ENCODE measurements around the gene CD300E.

The CD300E gene

GRCh38 chr17:74623693-74624093 is at the start of gene CD300E:
CD300E (minus strand) TSS chr17:74623738; CDS start chr17:74623621, 117 bp downstream.
- peaks cover 11% of the 10 kb centered on the region; the same call in 1 of the 2 replicates for H3K9me3 ChIP-seq (ENCODE audit: insufficient read depth, low read length)
- no peak within 1 kb of the TSS for H3K9ac ChIP-seq (ENCODE audit: low read length)
- H2AFZ ChIP-seq (ENCODE audit: low read depth, low read length) = no peak within 1 kb of the TSS
- H3K79me2 ChIP-seq (ENCODE audit: low read length) = no peaks in the 10 kb centered on the region
- no peaks in the 10 kb centered on the region for H3K4me1 ChIP-seq (ENCODE audit: low read length)
- H3K4me3 ChIP-seq (ENCODE audit: low read length) = no peak within 1 kb of the TSS
- H4K20me1 ChIP-seq (ENCODE audit: insufficient read depth, low read length) = no peaks in the 10 kb centered on the region
- H3K27ac ChIP-seq (ENCODE audit: low read length) = no peak within 1 kb of the TSS
- H3K4me2 ChIP-seq (ENCODE audit: low read length) = no peak within 1 kb of the TSS
- no peak for TF ChIP-seq EZH2phosphoT487 (IDR thresholded peaks at IDR 0.05; ENCODE audit: low read depth)
- TF ChIP-seq, protein P1, sequence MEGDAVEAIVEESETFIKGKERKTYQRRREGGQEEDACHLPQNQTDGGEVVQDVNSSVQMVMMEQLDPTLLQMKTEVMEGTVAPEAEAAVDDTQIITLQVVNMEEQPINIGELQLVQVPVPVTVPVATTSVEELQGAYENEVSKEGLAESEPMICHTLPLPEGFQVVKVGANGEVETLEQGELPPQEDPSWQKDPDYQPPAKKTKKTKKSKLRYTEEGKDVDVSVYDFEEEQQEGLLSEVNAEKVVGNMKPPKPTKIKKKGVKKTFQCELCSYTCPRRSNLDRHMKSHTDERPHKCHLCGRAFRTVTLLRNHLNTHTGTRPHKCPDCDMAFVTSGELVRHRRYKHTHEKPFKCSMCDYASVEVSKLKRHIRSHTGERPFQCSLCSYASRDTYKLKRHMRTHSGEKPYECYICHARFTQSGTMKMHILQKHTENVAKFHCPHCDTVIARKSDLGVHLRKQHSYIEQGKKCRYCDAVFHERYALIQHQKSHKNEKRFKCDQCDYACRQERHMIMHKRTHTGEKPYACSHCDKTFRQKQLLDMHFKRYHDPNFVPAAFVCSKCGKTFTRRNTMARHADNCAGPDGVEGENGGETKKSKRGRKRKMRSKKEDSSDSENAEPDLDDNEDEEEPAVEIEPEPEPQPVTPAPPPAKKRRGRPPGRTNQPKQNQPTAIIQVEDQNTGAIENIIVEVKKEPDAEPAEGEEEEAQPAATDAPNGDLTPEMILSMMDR (IDR thresholded peaks at IDR 0.05; ENCODE audit: low read depth, low read length) = no peak
- H3K36me3 ChIP-seq (replicated peaks; ENCODE audit: low read depth, low read length) = no peaks in the 10 kb centered on the region
- peaks cover 77% of the 10 kb centered on the region for H3K27me3 ChIP-seq (ENCODE audit: low read depth, low read length)

GRCh38 chr17:74671031-74671771 is 47.7 kb upstream of the CD300E start:
- Histone ChIP-seq H3K79me2 (ENCODE audit: low read length) (no peaks in the 10 kb centered on the region), H3K9ac (ENCODE audit: low read length) (no peak overlapping the region), H3K9me3 (ENCODE audit: insufficient read depth, low read length) (no peaks in the 10 kb centered on the region), H4K20me1 (ENCODE audit: insufficient read depth, low read length) (no peaks in the 10 kb centered on the region), H3K36me3 (replicated peaks; ENCODE audit: low read depth, low read length) (no peaks in the 10 kb centered on the region), H3K4me2 (ENCODE audit: low read length) (no peak overlapping the region), H3K4me3 (ENCODE audit: low read length) (no peak overlapping the region), H3K4me1 (ENCODE audit: low read length) (no peaks in the 10 kb centered on the region), H3K27me3 (ENCODE audit: low read depth, low read length) (peaks cover 63% of the 10 kb centered on the region), H2AFZ (ENCODE audit: low read depth, low read length) (no peak overlapping the region), H3K27ac (ENCODE audit: low read length) (no peak overlapping the region)
- TF ChIP-seq, protein P1 (IDR thresholded peaks at IDR 0.05; ENCODE audit: low read depth, low read length) = no peak
- TF ChIP-seq EZH2phosphoT487 (IDR thresholded peaks at IDR 0.05; ENCODE audit: low read depth) = no peak

DNA sequence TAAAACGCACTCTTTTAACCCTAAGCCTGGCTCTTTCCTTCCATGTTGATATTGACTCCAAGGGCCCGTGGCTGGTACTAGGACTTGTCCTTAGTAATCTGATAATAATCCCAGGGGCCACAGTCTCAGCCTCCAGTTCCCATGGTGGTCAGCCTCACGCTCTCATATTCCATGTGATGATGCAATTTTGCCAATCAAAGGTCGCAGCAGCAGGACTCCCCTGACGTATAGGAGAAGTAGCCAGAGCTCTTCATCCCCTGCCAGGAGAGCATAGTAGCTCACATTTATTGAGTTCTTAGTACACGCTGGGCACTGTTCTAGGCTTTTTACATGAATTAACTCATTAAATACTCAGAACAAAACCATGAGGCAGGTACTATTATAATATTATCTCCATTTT is 46.8 kb upstream of the CD300E start:
- Histone ChIP-seq H2AFZ (ENCODE audit: low read depth, low read length) (no peak overlapping the region), H3K4me3 (ENCODE audit: low read length) (no peak overlapping the region), H3K4me2 (ENCODE audit: low read length) (no peak overlapping the region), H3K27ac (ENCODE audit: low read length) (no peak overlapping the region), H3K9ac (ENCODE audit: low read length) (no peak overlapping the region), H3K9me3 (ENCODE audit: insufficient read depth, low read length) (no peaks in the 10 kb centered on the region), H3K79me2 (ENCODE audit: low read length) (no peaks in the 10 kb centered on the region), H3K36me3 (replicated peaks; ENCODE audit: low read depth, low read length) (no peaks in the 10 kb centered on the region), H4K20me1 (ENCODE audit: insufficient read depth, low read length) (no peaks in the 10 kb centered on the region), H3K4me1 (ENCODE audit: low read length) (no peaks in the 10 kb centered on the region), H3K27me3 (ENCODE audit: low read depth, low read length) (peaks cover 56% of the 10 kb centered on the region)
- TF ChIP-seq EZH2phosphoT487 (IDR thresholded peaks at IDR 0.05; ENCODE audit: low read depth) = no peak
- TF ChIP-seq, protein P1 (IDR thresholded peaks at IDR 0.05; ENCODE audit: low read depth, low read length) = no peak

- H3K4me1 ChIP-seq (ENCODE audit: low read length) = no peaks in the 10 kb centered on the region
- no peaks in the 10 kb centered on the region for H3K9me3 ChIP-seq (ENCODE audit: insufficient read depth, low read length)
- no peaks in the 10 kb centered on the region for H3K36me3 ChIP-seq (replicated peaks; ENCODE audit: low read depth, low read length)
- peaks cover 42% of the 10 kb centered on the region for H3K27me3 ChIP-seq (ENCODE audit: low read depth, low read length)
- H3K79me2 ChIP-seq (ENCODE audit: low read length) = no peaks in the 10 kb centered on the region
- no peak overlapping the region for H2AFZ ChIP-seq (ENCODE audit: low read depth, low read length)
- no peak overlapping the region for H3K9ac ChIP-seq (ENCODE audit: low read length)
- TF ChIP-seq EZH2phosphoT487 (IDR thresholded peaks at IDR 0.05; ENCODE audit: low read depth) = no peak
- TF ChIP-seq, protein P1 (IDR thresholded peaks at IDR 0.05; ENCODE audit: low read depth, low read length) = no peak
- no peak overlapping the region for H3K27ac ChIP-seq (ENCODE audit: low read length)
- H3K4me3 ChIP-seq (ENCODE audit: low read length) = no peak overlapping the region
- no peak overlapping the region for H3K4me2 ChIP-seq (ENCODE audit: low read length)
- H4K20me1 ChIP-seq (ENCODE audit: insufficient read depth, low read length) = no peaks in the 10 kb centered on the region
These were observed 40.0 kb upstream of the CD300E start for GRCh38 chr17:74663561-74663960.

Data from OCI-LY3 (cell line).